Activated T-helper 1 cell treated with Interleukin-2 at 50 U/mL for 16 hours (primary cell): ENCODE results near the gene PRKN.

Experiments
- DNase-seq: peaks from one replicate; pipeline ENCODE4 v3.0.0-alpha.2; 2020; ENCODE audit warnings: low read depth

The PRKN gene

GRCh38 chr6:161649841-161650240 is 1077.7 kb downstream of the PRKN start:
- no peak for DNase-seq

- no peak for DNase-seq
These were observed 1078.5 kb downstream of the PRKN start for GRCh38 chr6:161649068-161649467.

GRCh38 chr6:161647234-161647633 is 1080.3 kb downstream of the PRKN start:
- DNase-seq = no peak

- DNase-seq = no peak
These were observed 1083.0 kb downstream of the PRKN start for GRCh38 chr6:161644521-161644920.

GRCh38 chr6:161641175-161641574 is 1086.4 kb downstream of the PRKN start:
- DNase-seq = no peak

GRCh38 chr6:161639772-161640171 is 1087.8 kb downstream of the PRKN start:
- DNase-seq = no peak

GRCh38 chr6:161637658-161638057 is 1089.9 kb downstream of the PRKN start:
- no peak for DNase-seq

- no peak for DNase-seq
These were observed 1090.6 kb downstream of the PRKN start for GRCh38 chr6:161636882-161637430.

GRCh38 chr6:161635975-161636374 is 1091.6 kb downstream of the PRKN start:
- DNase-seq = no peak

GRCh38 chr6:161634916-161635315 is 1092.7 kb downstream of the PRKN start:
- DNase-seq = no peak

GRCh38 chr6:161631676-161632194 is 1095.8 kb downstream of the PRKN start:
- DNase-seq = no peak

GRCh38 chr6:161630674-161631073 is 1096.9 kb downstream of the PRKN start:
- no peak for DNase-seq

- no peak for DNase-seq
These were observed 1101.4 kb downstream of the PRKN start for GRCh38 chr6:161626132-161626676.

GRCh38 chr6:161624111-161624510 is 1103.5 kb downstream of the PRKN start:
- no peak for DNase-seq

- DNase-seq = no peak
These were observed 1104.8 kb downstream of the PRKN start for GRCh38 chr6:161622779-161623178.

GRCh38 chr6:161618831-161619454 is 1108.6 kb downstream of the PRKN start:
- DNase-seq = no peak

GRCh38 chr6:161613711-161614110 is 1113.9 kb downstream of the PRKN start:
- no peak for DNase-seq

- DNase-seq = no peak
These were observed 1118.8 kb downstream of the PRKN start for GRCh38 chr6:161608771-161609170.

GRCh38 chr6:161607696-161608297 is 1119.8 kb downstream of the PRKN start:
- no peak for DNase-seq

- DNase-seq = no peak
These were observed 1125.2 kb downstream of the PRKN start for GRCh38 chr6:161602359-161602758.

- no peak for DNase-seq
These were observed 1128.7 kb downstream of the PRKN start for GRCh38 chr6:161598896-161599295.

- DNase-seq = no peak
These were observed 1130.6 kb downstream of the PRKN start for GRCh38 chr6:161596807-161597520.

- DNase-seq = no peak
These were observed 1133.2 kb downstream of the PRKN start for GRCh38 chr6:161594412-161594811.
